Ishikawa (cell line): ENCODE measurements around the gene GDPD5.

Experiments
- CEBPB ChIP-seq: IDR thresholded peaks from 2 replicates; pipeline ENCODE4 v1.6.1; 2012
- EGR1 ChIP-seq: IDR thresholded peaks from 2 replicates; pipeline ENCODE4 v1.6.1; 2012
- EP300 ChIP-seq: IDR thresholded peaks from 2 replicates; pipeline ENCODE4 v1.6.1; 2012; ENCODE audit warnings: borderline replicate concordance
- FOXM1 ChIP-seq: IDR thresholded peaks from 2 replicates; pipeline ENCODE4 v1.6.1; 2012; ENCODE audit warnings: low read depth, borderline replicate concordance
- MAX ChIP-seq: IDR thresholded peaks from 2 replicates; pipeline ENCODE4 v1.6.1; 2012
- NFIC ChIP-seq: IDR thresholded peaks from 2 replicates; pipeline ENCODE4 v1.6.1; 2012
- RAD21 ChIP-seq: IDR thresholded peaks from 2 replicates; pipeline ENCODE4 v1.6.1; 2012; ENCODE audit warnings: low read depth
- TAF1 ChIP-seq: IDR thresholded peaks from 2 replicates; pipeline ENCODE4 v1.6.1; 2012; ENCODE audit warnings: low read depth, mild to moderate bottlenecking
- TCF12 ChIP-seq: IDR thresholded peaks from 2 replicates; pipeline ENCODE4 v1.6.1; 2012; ENCODE audit warnings: low read depth
- TEAD4 ChIP-seq: IDR thresholded peaks from 2 replicates; pipeline ENCODE4 v1.6.1; 2012
- YY1 ChIP-seq: IDR thresholded peaks from 2 replicates; pipeline ENCODE4 v1.6.1; 2012; ENCODE audit warnings: low read depth
- TF ChIP-seq, protein P1 (sequence below): IDR thresholded peaks from 2 replicates; pipeline ENCODE4 v1.6.1; 2012; ENCODE audit warnings: low read depth, mild to moderate bottlenecking

GRCh38 chr11:75387736-75388294 lies 137.9 kb downstream of the GDPD5 start:
- TF ChIP-seq RAD21 (no peak), TAF1 (no peak), EP300 (no peak), TCF12 (no peak), CEBPB (no peak), YY1 (no peak), TEAD4 (no peak), NFIC (no peak), MAX (no peak), FOXM1 (no peak), EGR1 (no peak)
- TF ChIP-seq, protein P1, sequence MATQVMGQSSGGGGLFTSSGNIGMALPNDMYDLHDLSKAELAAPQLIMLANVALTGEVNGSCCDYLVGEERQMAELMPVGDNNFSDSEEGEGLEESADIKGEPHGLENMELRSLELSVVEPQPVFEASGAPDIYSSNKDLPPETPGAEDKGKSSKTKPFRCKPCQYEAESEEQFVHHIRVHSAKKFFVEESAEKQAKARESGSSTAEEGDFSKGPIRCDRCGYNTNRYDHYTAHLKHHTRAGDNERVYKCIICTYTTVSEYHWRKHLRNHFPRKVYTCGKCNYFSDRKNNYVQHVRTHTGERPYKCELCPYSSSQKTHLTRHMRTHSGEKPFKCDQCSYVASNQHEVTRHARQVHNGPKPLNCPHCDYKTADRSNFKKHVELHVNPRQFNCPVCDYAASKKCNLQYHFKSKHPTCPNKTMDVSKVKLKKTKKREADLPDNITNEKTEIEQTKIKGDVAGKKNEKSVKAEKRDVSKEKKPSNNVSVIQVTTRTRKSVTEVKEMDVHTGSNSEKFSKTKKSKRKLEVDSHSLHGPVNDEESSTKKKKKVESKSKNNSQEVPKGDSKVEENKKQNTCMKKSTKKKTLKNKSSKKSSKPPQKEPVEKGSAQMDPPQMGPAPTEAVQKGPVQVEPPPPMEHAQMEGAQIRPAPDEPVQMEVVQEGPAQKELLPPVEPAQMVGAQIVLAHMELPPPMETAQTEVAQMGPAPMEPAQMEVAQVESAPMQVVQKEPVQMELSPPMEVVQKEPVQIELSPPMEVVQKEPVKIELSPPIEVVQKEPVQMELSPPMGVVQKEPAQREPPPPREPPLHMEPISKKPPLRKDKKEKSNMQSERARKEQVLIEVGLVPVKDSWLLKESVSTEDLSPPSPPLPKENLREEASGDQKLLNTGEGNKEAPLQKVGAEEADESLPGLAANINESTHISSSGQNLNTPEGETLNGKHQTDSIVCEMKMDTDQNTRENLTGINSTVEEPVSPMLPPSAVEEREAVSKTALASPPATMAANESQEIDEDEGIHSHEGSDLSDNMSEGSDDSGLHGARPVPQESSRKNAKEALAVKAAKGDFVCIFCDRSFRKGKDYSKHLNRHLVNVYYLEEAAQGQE: no peak
